Effector memory CD8-positive, alpha-beta T cell (primary cell): Measurements from ENCODE around the gene PPP5C.

Experiments
- ATAC-seq: fragments of 150-1000 bp; cut with Tn5 transposase; replicated peaks from 2 replicates; pipeline ENCODE4 v1.10.0; 2021; ENCODE audit warnings: mild to moderate bottlenecking, moderate library complexity
- DNase-seq, 3 experiments: peaks; one replicate each; pipeline ENCODE4 v3.0.0; 2021
- H3K27ac Mint-ChIP-seq, 2 donors: one replicate each; pipeline ENCODE4 v1.8.0; 2022; ENCODE audit warnings: mild to moderate bottlenecking in 2 of 2, mixed read lengths in 2 of 2, moderate library complexity in 2 of 2
- H3K27me3 Mint-ChIP-seq, 2 donors: one replicate each; pipeline ENCODE4 v1.8.0; 2022; ENCODE audit warnings: mixed read lengths in 2 of 2
- H3K36me3 Mint-ChIP-seq: one replicate; pipeline ENCODE4 v1.8.0; 2022; ENCODE audit warnings: mild to moderate bottlenecking, moderate library complexity, mixed read lengths; ENCODE audit not compliant: insufficient read depth
- H3K4me1 Mint-ChIP-seq, 2 donors: one replicate each; pipeline ENCODE4 v1.8.0; 2022; ENCODE audit warnings: low read depth in 2 of 2, mixed read lengths in 2 of 2
- H3K4me3 Mint-ChIP-seq, 2 donors: one replicate each; pipeline ENCODE4 v1.8.0; 2022; ENCODE audit warnings: mild to moderate bottlenecking in 2 of 2, mixed read lengths in 2 of 2, moderate library complexity in 2 of 2
- H3K9me3 Mint-ChIP-seq, 2 donors: one replicate each; pipeline ENCODE4 v1.8.0; 2022; ENCODE audit warnings: mixed read lengths in 2 of 2

PPP5C gene

DNA sequence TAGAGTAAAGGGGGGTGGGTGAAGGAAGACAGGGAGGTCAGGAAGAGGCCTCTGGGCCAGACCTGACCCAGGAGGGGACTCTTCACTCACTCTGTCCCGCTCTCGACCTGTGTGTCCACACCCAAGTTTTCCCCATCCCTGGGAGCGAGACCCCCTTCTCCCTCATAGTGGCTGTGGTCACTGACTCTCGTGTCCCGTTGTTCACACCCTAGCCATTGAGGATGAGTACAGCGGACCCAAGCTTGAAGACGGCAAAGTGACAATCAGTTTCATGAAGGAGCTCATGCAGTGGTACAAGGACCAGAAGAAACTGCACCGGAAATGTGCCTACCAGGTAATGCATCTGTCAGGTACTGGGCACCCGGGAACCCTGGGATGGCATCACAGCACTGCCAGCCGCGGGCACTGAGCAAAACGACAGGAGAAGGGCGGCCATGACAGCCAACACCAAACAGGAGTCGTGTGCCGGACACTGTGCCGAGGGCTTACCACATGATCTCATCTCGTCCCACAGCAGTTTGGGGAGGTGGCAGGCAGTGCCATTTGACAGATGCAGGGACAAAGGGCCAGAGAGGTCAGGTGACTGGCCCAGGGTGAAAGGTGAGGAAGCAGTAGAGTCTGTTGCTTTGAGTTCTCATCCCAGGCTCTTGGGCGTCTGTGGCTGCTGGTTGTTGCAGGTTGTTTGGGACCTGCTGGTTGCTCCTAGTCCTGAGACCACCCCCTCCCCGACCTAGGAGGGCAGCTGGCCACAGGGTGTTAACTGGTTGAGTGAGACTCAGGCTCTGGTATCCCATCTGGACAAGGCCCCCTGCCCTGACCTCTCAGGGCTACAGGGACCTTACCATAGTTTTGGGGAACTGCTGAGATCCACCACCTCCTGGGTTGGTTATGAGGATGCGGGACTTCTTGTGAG lies 29.6 kb downstream of the PPP5C start:
- peaks cover 40% of the 10 kb centered on the region for H3K36me3 Mint-ChIP-seq
- peak overlapping the region; percentile 39 to 53 for H3K27ac Mint-ChIP-seq
- peaks cover 10 to 20% of the 10 kb centered on the region in 2 donors for H3K4me1 Mint-ChIP-seq
- no peak for ATAC-seq
- H3K27me3 Mint-ChIP-seq = no peaks in the 10 kb centered on the region
- H3K9me3 Mint-ChIP-seq = no peaks in the 10 kb centered on the region
- no peak for DNase-seq
- no peak overlapping the region for H3K4me3 Mint-ChIP-seq

- DNase-seq = no peak
- H3K36me3 Mint-ChIP-seq = peaks cover 57% of the 10 kb centered on the region
- H3K27ac Mint-ChIP-seq = no peak overlapping the region
- no peaks in the 10 kb centered on the region for H3K9me3 Mint-ChIP-seq
- peaks cover 4 to 25% of the 10 kb centered on the region in 2 donors for H3K4me1 Mint-ChIP-seq
- H3K27me3 Mint-ChIP-seq = no peaks in the 10 kb centered on the region
- H3K4me3 Mint-ChIP-seq = no peak overlapping the region
- ATAC-seq = no peak
Observed at GRCh38 chr19:46378268-46378667, 31.4 kb downstream of the PPP5C start.

GRCh38 chr19:46380690-46381089 lies 33.8 kb downstream of the PPP5C start:
- H3K27me3 Mint-ChIP-seq = no peaks in the 10 kb centered on the region
- ATAC-seq = no peak
- H3K4me3 Mint-ChIP-seq = no peak overlapping the region
- peaks cover 4 to 25% of the 10 kb centered on the region in 2 donors for H3K4me1 Mint-ChIP-seq
- H3K27ac Mint-ChIP-seq = no peak overlapping the region
- DNase-seq = no peak
- H3K36me3 Mint-ChIP-seq = peaks cover 55% of the 10 kb centered on the region
- no peaks in the 10 kb centered on the region for H3K9me3 Mint-ChIP-seq

DNA sequence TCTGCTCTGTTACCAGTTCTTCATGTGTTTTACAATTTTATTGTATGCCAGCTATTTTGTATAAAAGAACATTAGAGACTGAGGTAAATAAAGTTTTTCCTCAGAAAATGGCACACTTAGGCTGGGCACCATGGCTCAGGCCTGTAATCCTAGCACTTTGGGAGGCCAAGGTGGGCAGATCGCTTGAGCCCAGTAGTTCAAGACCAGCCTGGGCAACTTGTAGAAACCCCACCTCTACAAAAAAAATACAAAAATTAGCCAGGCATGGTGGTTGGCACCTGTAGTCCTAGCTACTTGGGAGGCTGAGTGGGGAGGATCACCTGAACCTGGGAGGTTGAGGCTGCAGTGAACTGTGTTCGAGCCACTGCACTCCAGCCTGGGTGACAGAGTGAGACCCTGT lies 34.5 kb downstream of the PPP5C start:
- no peak overlapping the region for H3K4me3 Mint-ChIP-seq

DNA sequence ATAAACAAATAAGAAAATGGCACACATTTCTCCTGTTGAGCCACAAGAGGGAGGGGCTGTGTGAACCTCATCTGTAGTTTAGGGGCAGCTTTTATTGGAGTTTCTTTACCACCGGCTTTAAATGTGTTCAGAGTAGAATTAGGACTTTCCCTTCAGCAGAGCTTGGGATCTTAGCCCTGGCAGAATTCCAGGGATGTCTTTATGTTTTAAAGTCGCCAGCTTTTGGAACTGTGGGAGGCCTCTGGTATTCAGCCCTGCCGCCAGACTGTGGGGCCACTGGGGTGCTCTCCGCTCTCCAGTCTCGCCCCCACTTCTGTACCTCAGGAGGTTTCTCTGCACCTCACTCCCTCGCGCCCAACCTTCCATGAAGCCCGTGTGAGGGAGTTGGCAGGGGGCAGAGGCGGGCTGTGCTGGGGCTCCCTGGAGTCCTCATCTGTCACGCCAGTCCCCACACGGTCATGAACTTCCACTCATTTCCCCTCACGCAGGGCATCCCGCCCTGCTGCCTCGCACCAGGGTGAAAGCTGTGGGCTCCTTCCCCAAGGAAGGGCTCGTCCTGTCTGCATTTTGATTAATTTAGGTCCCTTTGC lies 35.0 kb downstream of the PPP5C start:
- Mint-ChIP-seq H3K27ac (no peak overlapping the region), H3K4me3 (no peak overlapping the region), H3K36me3 (peaks cover 62% of the 10 kb centered on the region), H3K4me1 (peaks cover 4 to 24% of the 10 kb centered on the region in 2 donors), H3K9me3 (no peaks in the 10 kb centered on the region), H3K27me3 (no peaks in the 10 kb centered on the region)
- DNase-seq (no peak), ATAC-seq (no peak)

More for the DNA sequence above, 34.5 kb downstream of the PPP5C start:
- H3K27ac Mint-ChIP-seq = no peak overlapping the region
- DNase-seq (no peak), ATAC-seq (no peak)
- H3K4me1 Mint-ChIP-seq = peaks cover 4 to 25% of the 10 kb centered on the region in 2 donors
- no peaks in the 10 kb centered on the region for H3K9me3 Mint-ChIP-seq
- H3K36me3 Mint-ChIP-seq = peaks cover 61% of the 10 kb centered on the region
- H3K27me3 Mint-ChIP-seq = no peaks in the 10 kb centered on the region

- Mint-ChIP-seq H3K9me3 (no peaks in the 10 kb centered on the region), H3K36me3 (peaks cover 64% of the 10 kb centered on the region), H3K27ac (peak overlapping the region in 1 of 2 donors; percentile 64), H3K4me1 (peaks cover 1 to 22% of the 10 kb centered on the region in 2 donors), H3K27me3 (no peaks in the 10 kb centered on the region), H3K4me3 (no peak overlapping the region)
- DNase-seq = no peak
- no peak for ATAC-seq
Observed at GRCh38 chr19:46383171-46383815, 36.4 kb downstream of the PPP5C start.

DNA sequence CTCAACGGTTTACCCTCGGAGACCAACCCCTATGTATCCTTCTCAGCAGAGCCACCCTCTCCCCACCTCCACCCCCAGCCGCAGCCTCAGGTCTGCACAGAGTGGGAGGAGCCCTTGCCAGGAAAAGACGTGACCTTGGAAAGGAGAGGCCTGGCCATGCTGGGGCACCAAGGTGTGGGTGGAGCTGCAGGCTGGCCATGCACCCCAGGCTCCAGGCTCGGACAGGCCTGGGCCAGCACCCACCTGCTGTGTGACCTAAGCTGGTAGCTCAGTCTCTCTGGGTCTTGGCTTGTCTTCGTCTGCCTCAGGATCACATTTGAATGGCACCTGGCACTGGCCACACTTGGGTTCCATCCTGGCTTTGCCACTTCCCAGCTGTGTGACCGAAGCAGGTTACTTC lies 37.0 kb downstream of the PPP5C start:
- ATAC-seq (no peak), DNase-seq (no peak)
- peaks cover 63% of the 10 kb centered on the region for H3K36me3 Mint-ChIP-seq
- no peak overlapping the region for H3K27ac Mint-ChIP-seq
- no peaks in the 10 kb centered on the region for H3K27me3 Mint-ChIP-seq
- no peak overlapping the region for H3K4me3 Mint-ChIP-seq
- H3K9me3 Mint-ChIP-seq = no peaks in the 10 kb centered on the region
- H3K4me1 Mint-ChIP-seq = peaks cover 1 to 22% of the 10 kb centered on the region in 2 donors

DNA sequence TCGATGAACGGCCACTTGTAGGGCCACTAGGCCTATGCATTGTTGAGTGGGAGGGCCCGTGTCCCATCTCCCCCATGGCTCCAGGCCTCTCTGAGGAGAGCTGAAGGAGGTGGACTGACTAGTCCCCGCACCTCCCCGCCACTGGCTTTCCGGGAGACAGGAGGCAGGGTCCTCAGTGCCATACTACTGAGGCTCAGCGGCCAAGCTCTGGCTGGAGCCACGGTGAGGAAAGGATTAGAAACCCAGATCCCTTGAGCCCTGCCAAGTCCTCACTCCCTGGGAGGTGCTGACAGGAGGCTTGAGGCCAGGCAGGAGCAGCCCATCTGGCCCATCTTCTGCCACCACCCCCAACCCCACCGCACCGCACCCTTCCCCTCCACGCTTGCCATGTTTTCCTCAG lies 37.5 kb downstream of the PPP5C start:
- H3K27me3 Mint-ChIP-seq = no peaks in the 10 kb centered on the region
- H3K36me3 Mint-ChIP-seq = peaks cover 61% of the 10 kb centered on the region
- H3K9me3 Mint-ChIP-seq = no peaks in the 10 kb centered on the region
- H3K27ac Mint-ChIP-seq = no peak overlapping the region
- H3K4me3 Mint-ChIP-seq = no peak overlapping the region
- H3K4me1 Mint-ChIP-seq = peaks cover 1 to 20% of the 10 kb centered on the region in 2 donors
- DNase-seq = no peak
- no peak for ATAC-seq

GRCh38 chr19:46385636-46386035 lies 38.7 kb downstream of the PPP5C start:
- no peaks in the 10 kb centered on the region for H3K27me3 Mint-ChIP-seq
- H3K36me3 Mint-ChIP-seq = peaks cover 56% of the 10 kb centered on the region
- H3K4me3 Mint-ChIP-seq = no peak overlapping the region
- peaks cover 0 to 12% of the 10 kb centered on the region in 2 donors for H3K4me1 Mint-ChIP-seq
- DNase-seq (no peak), ATAC-seq (no peak)
- H3K9me3 Mint-ChIP-seq = no peaks in the 10 kb centered on the region
- H3K27ac Mint-ChIP-seq = peak overlapping the region in 1 of 2 donors; percentile 80

DNA sequence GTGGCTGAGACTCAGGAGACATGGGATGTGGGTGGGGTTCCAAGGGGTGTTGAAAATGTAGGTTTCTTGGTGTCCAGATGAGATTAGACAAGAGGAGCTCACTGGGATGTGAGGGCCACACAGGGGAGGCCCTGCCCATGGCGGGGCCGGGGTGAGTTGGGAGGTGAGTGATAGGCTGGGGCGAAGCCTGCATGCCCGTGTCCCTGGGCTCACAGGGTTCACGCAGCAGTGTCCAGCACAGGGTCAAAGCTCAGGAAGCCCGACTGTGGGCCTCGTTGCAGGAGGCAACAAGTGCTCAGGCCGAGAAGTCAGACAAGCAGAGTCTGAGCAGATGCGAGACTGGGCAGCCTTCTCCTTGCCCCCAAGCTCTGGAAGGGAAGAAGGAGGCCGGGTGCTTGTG lies 39.3 kb downstream of the PPP5C start:
- H3K4me1 Mint-ChIP-seq = peaks cover 0 to 8% of the 10 kb centered on the region in 2 donors
- no peak overlapping the region for H3K4me3 Mint-ChIP-seq
- H3K27me3 Mint-ChIP-seq = no peaks in the 10 kb centered on the region
- H3K36me3 Mint-ChIP-seq = peaks cover 58% of the 10 kb centered on the region
- H3K27ac Mint-ChIP-seq = peak overlapping the region in 1 of 2 donors; percentile 80
- no peaks in the 10 kb centered on the region for H3K9me3 Mint-ChIP-seq
- DNase-seq = no peak
- ATAC-seq = no peak

DNA sequence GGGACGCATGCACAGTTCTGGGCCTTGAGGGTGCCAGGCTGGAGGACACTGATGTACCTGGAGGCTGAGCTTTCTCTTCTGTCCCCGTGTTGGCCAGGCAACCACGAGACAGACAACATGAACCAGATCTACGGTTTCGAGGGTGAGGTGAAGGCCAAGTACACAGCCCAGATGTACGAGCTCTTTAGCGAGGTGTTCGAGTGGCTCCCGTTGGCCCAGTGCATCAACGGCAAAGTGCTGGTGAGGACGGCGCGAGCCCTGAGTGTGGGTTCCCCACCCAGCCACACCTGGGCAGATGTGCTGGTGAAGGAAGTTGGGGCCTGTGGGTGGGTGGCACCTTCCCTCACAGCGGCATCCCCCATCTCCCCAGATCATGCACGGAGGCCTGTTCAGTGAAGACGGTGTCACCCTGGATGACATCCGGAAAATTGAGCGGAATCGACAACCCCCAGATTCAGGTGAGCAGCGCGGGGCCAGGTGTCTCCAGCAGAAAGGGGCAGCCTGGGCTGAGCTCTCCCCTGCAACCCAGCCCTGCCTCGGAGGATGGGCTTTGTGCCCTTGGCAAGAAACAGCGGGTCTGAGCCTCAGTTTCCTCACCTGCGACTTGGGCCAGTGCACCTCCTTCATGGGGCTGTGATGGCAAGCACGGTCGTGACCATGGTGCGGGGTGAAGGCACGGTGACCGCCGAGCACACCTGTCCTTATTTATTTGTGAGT lies 40.3 kb downstream of the PPP5C start:
- Mint-ChIP-seq H3K27me3 (no peaks in the 10 kb centered on the region), H3K4me1 (peaks cover 0 to 7% of the 10 kb centered on the region in 2 donors), H3K4me3 (no peak overlapping the region), H3K27ac (peak overlapping the region in 1 of 2 donors; percentile 17), H3K36me3 (peaks cover 52% of the 10 kb centered on the region), H3K9me3 (no peaks in the 10 kb centered on the region)
- no peak for ATAC-seq
- no peak for DNase-seq

GRCh38 chr19:46387713-46388130 lies 40.8 kb downstream of the PPP5C start:
- Mint-ChIP-seq H3K9me3 (no peaks in the 10 kb centered on the region), H3K27me3 (no peaks in the 10 kb centered on the region), H3K4me1 (peaks cover 0 to 4% of the 10 kb centered on the region in 2 donors), H3K27ac (no peak overlapping the region), H3K4me3 (no peak overlapping the region), H3K36me3 (peaks cover 47% of the 10 kb centered on the region)
- DNase-seq = no peak
- ATAC-seq = no peak
